GM18499 (cell line): ENCODE data around the gene USP2.

Experiments
- ATAC-seq: cut with Tn5 transposase; IDR thresholded peaks from one replicate; pipeline ENCODE4 v1.9.1; 2021; ENCODE audit warnings: moderate number of reproducible peaks; ENCODE audit not compliant: insufficient read depth, unreplicated experiment

Gene USP2

DNA sequence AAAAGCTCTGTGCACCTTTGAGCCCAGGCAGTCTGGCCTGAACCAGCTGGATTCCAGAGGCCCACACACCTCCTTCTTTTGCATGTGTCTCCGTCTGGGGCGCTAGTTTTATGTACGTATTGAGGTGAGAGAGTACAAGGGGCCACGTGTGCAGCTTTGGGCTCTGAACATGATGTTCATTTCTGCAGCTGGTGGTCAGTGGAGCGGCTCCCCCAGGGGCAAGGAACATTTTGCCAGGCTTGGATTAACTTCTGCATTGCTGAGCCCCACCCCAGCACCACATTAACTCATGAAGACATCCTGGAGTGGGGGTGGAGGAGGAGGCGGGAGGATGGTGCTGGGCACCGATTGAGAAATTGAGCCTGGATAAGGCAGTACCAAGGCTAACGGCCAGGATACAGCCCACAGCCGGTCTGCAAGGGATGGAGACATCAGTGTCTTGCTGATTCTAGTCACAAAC lies 13.8 kb downstream of the USP2 start:
- ATAC-seq = no peak

GRCh38 chr11:119366690-119367620 lies 14.5 kb downstream of the USP2 start:
- no peak for ATAC-seq

DNA sequence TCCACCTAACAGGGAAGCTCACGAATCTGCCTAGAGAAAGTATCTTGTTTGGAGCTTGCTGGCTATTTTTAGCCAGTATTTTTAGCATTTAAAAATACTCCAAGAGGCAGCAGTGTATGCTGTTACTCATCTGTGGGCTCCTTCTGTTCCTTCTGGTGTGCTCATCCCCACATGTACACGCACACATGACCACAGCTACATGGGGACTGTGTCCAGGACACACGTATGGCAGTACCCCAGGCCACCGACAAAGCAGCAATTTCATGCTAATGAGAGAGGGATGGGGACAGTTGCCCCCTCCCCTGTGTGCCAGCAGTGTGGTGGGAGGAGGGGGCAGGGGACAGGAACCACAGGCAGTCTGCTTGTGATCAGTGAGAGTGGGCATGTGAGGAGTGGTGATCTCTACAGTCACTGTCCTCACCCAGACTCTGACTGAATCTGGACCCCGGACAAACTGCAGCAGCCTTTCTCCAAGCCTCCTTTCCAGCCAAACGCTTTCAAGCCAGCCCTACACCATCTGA lies 16.4 kb downstream of the USP2 start:
- ATAC-seq = no peak

DNA sequence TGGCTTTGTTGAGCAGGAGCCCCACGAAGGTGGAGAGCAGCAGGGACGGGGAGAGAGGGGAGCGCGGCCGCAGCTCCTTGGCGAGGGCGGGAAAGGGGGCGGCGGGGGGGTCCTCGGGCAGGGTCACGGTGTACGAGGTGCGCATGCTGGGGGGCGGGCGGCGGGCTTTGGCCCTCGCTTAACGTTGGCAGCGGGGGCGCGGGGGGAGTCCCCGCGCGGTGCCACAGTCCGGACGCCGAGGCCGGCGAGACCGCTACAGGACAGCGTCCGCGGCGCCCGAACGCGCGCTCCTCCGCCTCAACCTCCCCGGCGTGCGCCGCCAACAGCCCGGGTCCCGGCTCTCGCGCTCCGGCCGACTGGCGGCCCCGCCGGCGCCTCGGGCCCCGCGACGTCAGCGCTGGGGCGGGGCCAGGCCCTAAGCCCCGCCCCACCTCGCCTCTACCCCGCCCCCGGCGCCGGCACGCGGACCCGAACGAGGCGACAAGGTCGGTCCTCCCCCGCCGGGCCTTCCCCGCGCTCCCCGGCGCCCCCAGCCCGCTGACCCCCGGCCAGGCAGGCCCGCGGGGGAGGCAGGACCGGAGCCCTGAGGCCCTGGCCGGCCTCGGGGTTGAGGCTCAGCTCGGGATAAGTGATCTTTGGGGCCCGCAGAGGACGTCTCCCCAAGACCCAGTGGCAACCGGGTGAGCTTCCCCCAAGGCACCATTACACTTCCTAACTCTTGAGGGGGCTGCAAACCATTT lies 17.5 kb downstream of the USP2 start:
- ATAC-seq = no peak

GRCh38 chr11:119363081-119363850 lies 18.2 kb downstream of the USP2 start:
- no peak for ATAC-seq

DNA sequence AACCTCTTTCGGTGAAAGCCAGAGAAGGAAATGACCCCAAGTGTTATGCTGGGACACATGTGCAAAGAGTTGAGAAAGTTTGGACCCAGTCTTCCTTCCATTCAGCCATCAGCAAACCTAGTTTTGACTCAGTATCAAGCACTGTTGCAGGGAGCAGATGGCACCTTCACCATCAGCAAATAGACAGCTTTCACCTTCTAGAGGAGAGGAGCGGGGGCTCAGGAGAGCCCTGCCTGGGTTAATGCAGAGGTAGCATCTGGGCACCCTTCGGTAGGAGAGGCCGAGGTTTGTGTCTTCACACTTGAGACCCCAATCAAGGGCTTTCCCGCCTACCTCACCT lies 18.8 kb downstream of the USP2 start:
- ATAC-seq = no peak

- no peak for ATAC-seq
Measured at GRCh38 chr11:119361941-119362725, 19.4 kb downstream of the USP2 start.

DNA sequence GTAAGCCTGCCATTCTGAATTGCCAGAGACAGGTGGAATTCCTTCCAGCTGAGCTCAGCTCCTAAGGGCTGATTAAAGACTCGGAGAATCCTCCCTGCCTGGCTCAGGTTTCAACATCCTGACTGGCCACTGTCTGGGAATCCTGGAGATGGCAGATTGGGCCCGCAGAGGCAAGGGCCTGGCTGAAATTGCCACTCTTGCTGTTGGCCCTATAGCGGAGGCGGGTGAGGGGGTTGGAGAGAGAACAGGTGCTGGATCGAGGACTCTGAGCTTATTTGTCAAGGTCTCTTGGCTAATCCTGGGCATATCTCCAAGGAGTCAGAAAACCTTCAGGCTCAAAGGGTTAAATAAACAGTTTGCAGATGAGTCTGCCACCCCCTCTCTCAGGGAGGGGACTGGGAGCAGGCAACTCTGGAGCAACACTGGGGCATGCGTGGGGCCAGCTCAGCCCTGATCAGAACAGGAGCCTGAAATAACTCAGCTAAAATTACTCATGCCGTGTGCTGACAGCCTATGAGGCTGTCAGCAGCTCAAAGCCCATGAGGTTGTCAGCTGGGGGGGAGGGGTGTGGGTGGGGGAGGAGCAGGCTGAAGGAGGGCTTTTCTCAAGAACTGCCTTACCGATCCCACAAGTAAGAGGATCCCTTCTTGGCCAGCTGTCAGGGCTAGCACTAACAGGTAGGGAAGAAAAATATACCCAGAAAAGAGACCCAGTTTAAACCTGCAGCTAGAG lies 20.3 kb downstream of the USP2 start:
- no peak for ATAC-seq

- no peak for ATAC-seq
Measured at GRCh38 chr11:119359365-119360214, 21.9 kb downstream of the USP2 start.

DNA sequence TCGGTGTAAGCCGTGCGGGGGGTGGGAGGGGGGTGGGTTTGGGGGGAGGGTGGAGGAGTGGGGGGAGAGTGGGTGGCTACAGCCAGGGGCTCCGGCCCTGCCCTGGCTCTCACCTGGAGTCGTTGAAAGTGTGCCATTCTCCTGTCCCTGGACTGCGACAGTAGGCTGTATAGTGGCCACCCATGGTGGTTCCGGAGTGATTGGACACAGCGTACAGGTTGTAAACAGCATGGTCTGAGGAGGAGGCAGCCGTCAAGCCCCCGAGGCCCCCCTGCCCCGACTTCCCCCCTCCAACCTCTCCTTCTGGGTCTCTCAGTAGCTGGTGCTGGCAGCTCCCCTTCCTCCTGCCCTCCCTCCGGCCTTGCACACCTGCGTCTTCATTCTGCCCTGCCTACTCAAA lies 24.4 kb downstream of the USP2 start:
- ATAC-seq = no peak

DNA sequence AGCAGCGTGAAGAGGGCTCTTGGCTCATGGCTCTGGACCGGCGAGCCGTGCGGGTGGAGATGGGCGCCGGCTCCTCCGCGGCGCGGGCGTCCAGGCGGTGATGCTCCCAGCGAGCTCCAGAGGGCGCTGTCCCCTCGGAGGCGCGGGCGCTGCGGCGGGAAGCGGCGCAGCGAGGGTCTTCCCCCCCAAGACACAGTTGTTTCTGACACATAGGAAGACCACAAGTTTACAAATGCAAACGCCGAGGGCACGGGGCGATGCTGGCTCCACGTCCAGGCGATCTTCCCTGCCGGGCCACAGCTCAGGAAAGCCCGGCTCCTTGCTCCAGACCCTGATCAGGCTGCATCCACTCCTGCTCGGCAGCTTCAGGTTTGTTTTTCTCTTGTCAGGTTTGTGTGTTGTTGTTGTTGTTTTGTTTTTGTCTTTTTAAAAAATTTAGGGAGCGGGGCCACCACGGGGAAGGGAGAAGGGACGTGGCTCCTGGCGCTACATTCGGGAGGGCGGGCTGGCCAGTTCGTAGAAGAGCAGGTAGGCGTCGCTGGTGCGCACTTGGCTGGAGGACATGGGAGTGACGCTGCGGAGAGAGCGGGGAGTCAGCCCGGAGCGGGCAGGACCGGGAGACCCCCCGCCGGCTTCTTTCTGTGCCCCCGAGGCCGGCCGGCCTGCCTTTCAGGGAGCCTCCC lies 25.0 kb downstream of the USP2 start:
- no peak for ATAC-seq

- ATAC-seq = no peak
Measured at GRCh38 chr11:119355091-119355843, 26.2 kb downstream of the USP2 start.

DNA sequence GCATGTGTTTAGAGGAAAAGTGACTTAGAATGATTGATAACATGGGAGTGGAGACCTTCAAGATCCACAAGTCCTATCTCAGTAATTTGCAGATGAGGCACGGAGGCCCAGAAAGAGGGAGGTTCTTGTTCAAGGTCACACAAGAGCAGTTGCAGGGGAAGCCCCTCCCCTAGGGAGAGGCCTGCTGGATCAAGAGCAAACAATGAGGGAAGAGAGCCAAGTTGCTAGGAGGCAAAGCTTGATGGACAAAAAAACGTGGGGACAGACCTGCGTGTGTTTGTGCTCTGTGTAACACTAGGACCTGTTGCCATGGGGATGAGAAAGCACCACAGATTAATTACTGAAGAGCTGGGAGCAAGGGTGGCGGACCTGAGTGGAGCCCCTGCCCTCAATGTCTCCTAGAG lies 28.6 kb downstream of the USP2 start:
- no peak for ATAC-seq

GRCh38 chr11:119351232-119351631 lies 30.3 kb downstream of the USP2 start:
- ATAC-seq = no peak

- ATAC-seq = no peak
Measured at GRCh38 chr11:119350302-119350701, 31.2 kb downstream of the USP2 start.

GRCh38 chr11:119347940-119348605 lies 33.4 kb downstream of the USP2 start:
- ATAC-seq = no peak
